Trophoblast cell (in vitro differentiated cells and primary cell): ENCODE data around the gene EFNA5.
A peak's percentile ranks its signal among the peaks of the same experiment; 100 is the strongest.

ENCODE experiments used
- DNase-seq, 2 donors: peaks; one replicate each; pipeline ENCODE4 v3.0.0-alpha.2; 2016
- H2AFZ ChIP-seq: 2 replicates; pipeline ENCODE4 v1.6.1; 2013; ENCODE audit warnings: low read length, moderate library complexity, mild to moderate bottlenecking; ENCODE audit not compliant: insufficient read depth, poor library complexity
- H2AK5ac ChIP-seq: 2 replicates; pipeline ENCODE4 v1.6.1; 2013; ENCODE audit warnings: mild to moderate bottlenecking, low read length
- H2BK120ac ChIP-seq: 2 replicates; pipeline ENCODE4 v1.6.1; 2013; ENCODE audit warnings: low read length, mild to moderate bottlenecking, moderate library complexity; ENCODE audit not compliant: insufficient read depth, poor library complexity
- H2BK12ac ChIP-seq: 2 replicates; pipeline ENCODE4 v1.6.1; 2013; ENCODE audit warnings: mild to moderate bottlenecking, low read length, moderate library complexity
- H2BK5ac ChIP-seq: 2 replicates; pipeline ENCODE4 v1.6.1; 2013; ENCODE audit warnings: low read length, low read depth, moderate library complexity, mild to moderate bottlenecking; ENCODE audit not compliant: poor library complexity
- H3K14ac ChIP-seq: 2 replicates; pipeline ENCODE4 v1.6.1; 2013; ENCODE audit warnings: mild to moderate bottlenecking, low read length
- H3K18ac ChIP-seq: 2 replicates; pipeline ENCODE4 v1.6.1; 2013; ENCODE audit warnings: mild to moderate bottlenecking, low read length
- H3K23ac ChIP-seq: 2 replicates; pipeline ENCODE4 v1.6.1; 2013; ENCODE audit warnings: low read length
- H3K27ac ChIP-seq: 2 replicates; pipeline ENCODE4 v1.5.1; 2013; ENCODE audit warnings: low read depth, mild to moderate bottlenecking, inconsistent platforms, low read length, moderate library complexity
- H3K27me3 ChIP-seq: 2 replicates; pipeline ENCODE4 v1.6.1; 2013; ENCODE audit warnings: inconsistent platforms, mild to moderate bottlenecking, low read length, moderate library complexity; ENCODE audit not compliant: insufficient read depth
- H3K36me3 ChIP-seq, 2 experiments: 1 replicate in 1 of 2; 2 replicates in 1 of 2; pipeline ENCODE4 v1.6.1; 2013; ENCODE audit warnings: low read length in 2 of 2, mild to moderate bottlenecking in 2 of 2, moderate library complexity in 1 of 2; ENCODE audit not compliant: insufficient read depth in 2 of 2, control insufficient read depth in 1 of 2
- H3K4ac ChIP-seq: 2 replicates; pipeline ENCODE4 v1.6.1; 2013; ENCODE audit warnings: low read depth, mild to moderate bottlenecking, low read length, moderate library complexity
- H3K4me1 ChIP-seq, 2 experiments: 1 replicate in 1 of 2; 2 replicates in 1 of 2; pipeline ENCODE4 v1.6.1; 2013; ENCODE audit warnings: low read length in 2 of 2, mild to moderate bottlenecking in 2 of 2, moderate library complexity in 1 of 2; ENCODE audit not compliant: insufficient read depth in 2 of 2, control insufficient read depth in 1 of 2
- H3K4me2 ChIP-seq: 2 replicates; pipeline ENCODE4 v1.6.1; 2013; ENCODE audit warnings: inconsistent platforms, mild to moderate bottlenecking, low read length, moderate library complexity
- H3K4me3 ChIP-seq: 2 replicates; pipeline ENCODE4 v1.5.1; 2013; ENCODE audit warnings: mild to moderate bottlenecking, low read depth, low read length, inconsistent platforms
- H3K79me1 ChIP-seq: one replicate; pipeline ENCODE4 v1.6.1; 2013; ENCODE audit warnings: low read length
- H3K79me2 ChIP-seq: 2 replicates; pipeline ENCODE4 v1.6.1; 2013; ENCODE audit warnings: low read length, mild to moderate bottlenecking; ENCODE audit not compliant: control insufficient read depth, insufficient read depth, poor library complexity
- H3K9ac ChIP-seq: 2 replicates; pipeline ENCODE4 v1.6.1; 2013; ENCODE audit warnings: mild to moderate bottlenecking, low read length
- H3K9me3 ChIP-seq: 2 replicates; pipeline ENCODE4 v1.6.1; 2013; ENCODE audit warnings: low read depth, mild to moderate bottlenecking, control low read depth, inconsistent platforms, low read length; ENCODE audit not compliant: insufficient read depth
- H4K12ac ChIP-seq: 2 replicates; pipeline ENCODE4 v1.6.1; 2013; ENCODE audit warnings: low read depth, mild to moderate bottlenecking, low read length, moderate library complexity
- H4K8ac ChIP-seq: 2 replicates; pipeline ENCODE4 v1.6.1; 2013; ENCODE audit warnings: low read depth, mild to moderate bottlenecking, low read length, moderate library complexity
- H4K91ac ChIP-seq: one replicate; pipeline ENCODE4 v1.6.1; 2013; ENCODE audit warnings: low read depth, mild to moderate bottlenecking, low read length, moderate library complexity
- WGBS: extraction: QIAGEN DNeasy Blood & Tissue Kit; methylation state at CpG from one replicate; pipeline ENCODE4 v1.1.7; 2013; ENCODE audit warnings: missing lambda C conversion rate; ENCODE audit not compliant: insufficient read length, insufficient coverage; ENCODE audit errors: extremely low coverage; 5-methylcytosine and 5-hydroxymethylcytosine counted together

The EFNA5 gene

DNA sequence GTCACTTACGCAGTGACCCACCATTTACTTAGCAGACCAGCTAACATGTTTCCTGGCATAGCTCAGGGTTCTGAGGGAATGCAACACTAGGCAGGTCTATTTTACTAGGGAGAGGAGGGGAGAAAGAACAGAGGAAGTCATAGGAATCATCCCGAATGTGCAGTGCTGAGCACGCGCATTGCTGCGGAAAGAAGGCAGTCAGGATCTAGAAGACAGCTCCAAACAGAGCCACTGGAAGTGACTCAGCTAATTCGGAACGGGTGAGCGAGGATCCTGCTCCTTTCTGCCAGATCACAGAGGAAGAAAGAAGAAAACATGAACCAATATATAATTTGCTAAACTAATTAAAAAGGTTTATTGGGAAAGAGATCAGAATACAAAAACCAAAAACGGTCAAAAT lies 339.8 kb downstream of the EFNA5 start:
- H3K79me1 ChIP-seq: no peaks in the 10 kb centered on the region
- no peak overlapping the region for H2BK120ac ChIP-seq
- no peaks in the 10 kb centered on the region for H3K9me3 ChIP-seq
- no peak overlapping the region for H3K9ac ChIP-seq
- H3K4me2 ChIP-seq: no peak overlapping the region
- no peak overlapping the region for H2AK5ac ChIP-seq
- no peak overlapping the region for H4K8ac ChIP-seq
- no peak overlapping the region for H2AFZ ChIP-seq
- no peak overlapping the region for H2BK5ac ChIP-seq
- H3K36me3 ChIP-seq: no peaks in the 10 kb centered on the region
- peak overlapping the region; percentile 60 for H2BK12ac ChIP-seq
- DNase-seq: peak in 1 of 2 donors; percentile 30
- H3K27me3 ChIP-seq: no peaks in the 10 kb centered on the region
- no peak overlapping the region for H3K18ac ChIP-seq
- H3K23ac ChIP-seq: peak overlapping the region; percentile 5
- H3K27ac ChIP-seq: peak overlapping the region; percentile 40
- no peak overlapping the region for H3K14ac ChIP-seq
- peaks cover 0 to 4% of the 10 kb centered on the region in 2 experiments for H3K4me1 ChIP-seq
- no peaks in the 10 kb centered on the region for H3K79me2 ChIP-seq
- no CpG with 5 or more reads among the region's 9 CpGs for WGBS
- H4K91ac ChIP-seq: no peak overlapping the region
- H3K4me3 ChIP-seq: no peak overlapping the region
- no peak overlapping the region for H3K4ac ChIP-seq
- H4K12ac ChIP-seq: no peak overlapping the region

DNA sequence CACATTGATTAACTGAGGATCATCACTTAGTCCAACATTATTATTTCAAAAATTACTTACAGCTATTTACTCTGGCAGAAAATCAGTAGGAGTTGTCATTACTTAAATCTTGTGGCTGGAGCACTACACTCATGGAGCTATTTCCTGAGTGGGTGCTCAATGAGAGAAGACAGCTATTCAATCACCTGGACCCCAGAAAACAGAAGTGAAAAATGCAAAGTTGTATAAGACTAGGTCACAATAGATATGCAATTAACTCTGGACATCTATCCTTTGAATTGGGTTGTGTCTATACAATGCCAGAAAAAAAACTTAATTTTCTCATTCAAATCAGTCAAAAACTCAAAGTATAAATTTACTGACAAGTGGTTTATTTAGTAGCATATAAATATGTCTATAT lies 340.9 kb downstream of the EFNA5 start:
- Histone ChIP-seq H3K27me3 (no peaks in the 10 kb centered on the region), H3K9me3 (no peaks in the 10 kb centered on the region), H3K27ac (no peak overlapping the region), H4K91ac (no peak overlapping the region), H2AK5ac (no peak overlapping the region), H3K4me1 (peaks cover 0 to 4% of the 10 kb centered on the region in 2 experiments), H3K36me3 (no peaks in the 10 kb centered on the region), H3K14ac (no peak overlapping the region), H4K12ac (no peak overlapping the region), H3K79me2 (no peaks in the 10 kb centered on the region), H3K9ac (no peak overlapping the region), H3K4me3 (no peak overlapping the region), H3K18ac (no peak overlapping the region), H3K4me2 (no peak overlapping the region), H4K8ac (no peak overlapping the region), H2AFZ (no peak overlapping the region), H3K4ac (no peak overlapping the region), H2BK12ac (no peak overlapping the region), H2BK5ac (no peak overlapping the region), H3K79me1 (no peaks in the 10 kb centered on the region), H3K23ac (no peak overlapping the region), H2BK120ac (no peak overlapping the region)
- no peak for DNase-seq
